Testis (tissue), 3 donors: ENCODE measurements around the gene CHRNA1. TPM values are rescaled to one million over a fixed set of nuclear protein-coding genes. Genes with fewer than 3 reads are reported as not detected.

Experiments used
- DNase-seq: peaks from one replicate; pipeline ENCODE4 v3.0.0-alpha.2; 2019
- H3K27ac ChIP-seq, 2 donors: fragments of 200-600 bp; sonication (generic); one replicate each; pipeline ENCODE4 v1.5.1; 2019
- H3K27me3 ChIP-seq: fragments of 200-600 bp; sonication (generic); one replicate; pipeline ENCODE4 v1.5.1; 2019
- H3K36me3 ChIP-seq: fragments of 200-600 bp; sonication (generic); one replicate; pipeline ENCODE4 v1.5.1; 2017; ENCODE audit warnings: low read depth; ENCODE audit errors: missing control alignments
- H3K4me1 ChIP-seq: fragments of 200-600 bp; sonication (generic); one replicate; pipeline ENCODE4 v1.5.1; 2019
- H3K4me3 ChIP-seq, 2 donors: fragments of 200-600 bp; sonication (generic); one replicate each; pipeline ENCODE4 v1.5.1; 2017 to 2019
- H3K9me3 ChIP-seq: fragments of 200-600 bp; sonication (generic); one replicate; pipeline ENCODE4 v1.5.1; 2017
- POLR2A ChIP-seq: fragments of 450-650 bp; IDR thresholded peaks from one replicate; pipeline ENCODE4 v1.6.1; 2017; ENCODE audit warnings: antibody characterized with exemption, mild to moderate bottlenecking, moderate library complexity
- WGBS, 2 donors: methylation state at CpG; one replicate each; pipeline ENCODE4 v1.1.5; 2018; 5-methylcytosine and 5-hydroxymethylcytosine counted together
- intact Hi-C: fragments of 100-400 bp; cut with DNase I; formaldehyde crosslinking; loops from one replicate; pipeline ENCODE4 v1.15.1; 2023; ENCODE audit warnings: low total_unique reads
- polyA plus RNA-seq: library from polyadenylated mRNA; stranded (reverse); fragments of 350-450 nt; fragmentation: Illumina TruSeq; extraction: RNeasy Lipid Tissue Mini Kit (QIAGEN cat#74804); gene quantifications from one replicate; pipeline ENCODE4 v1.2.3, GENCODE V29; 2014; ENCODE audit warnings: low read depth, low replicate concordance; ENCODE audit not compliant: insufficient read depth
- total RNA-seq, 2 donors: library from RNA; depleted of rRNA; stranded (reverse); fragments of >200 nt; gene quantifications; one replicate each; pipeline ENCODE4 v1.2.3, GENCODE V29; 2016
- TF ChIP-seq, protein P1 (sequence below), 3 experiments: fragments of 450-650 bp in 2 of 3; fragments of 200-600 bp in 1 of 3; sonication (generic) in 1 of 3; IDR thresholded peaks; one replicate each; pipeline ENCODE4 v1.5.1; 2016 to 2019; ENCODE audit warnings: antibody characterized with exemption in 3 of 3, mild to moderate bottlenecking in 2 of 3, moderate library complexity in 1 of 3

The CHRNA1 gene
- total and polyA plus RNA-seq, 3 donors from 2014 or later: 0.25 to 2.7 (median 1.2) TPM

DNA sequence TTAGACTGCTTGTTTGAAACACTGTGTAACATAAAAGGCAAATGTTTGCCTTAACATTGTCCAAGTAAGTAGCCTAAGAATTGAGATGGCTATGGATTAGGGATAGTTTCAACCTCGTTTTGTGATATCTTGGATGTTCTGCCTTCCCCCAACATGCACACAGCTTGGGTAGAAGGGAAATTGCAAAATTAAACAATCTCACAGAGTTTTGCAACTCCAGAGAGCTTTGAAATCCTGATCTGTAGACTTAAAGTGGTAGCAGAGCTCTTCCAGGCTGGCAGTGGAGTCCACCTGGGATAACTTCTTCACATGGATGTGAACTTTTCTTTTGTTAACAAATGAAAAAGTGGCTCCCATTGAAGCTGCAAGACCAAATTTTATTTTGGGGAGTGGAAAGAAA lies 59.6 kb downstream of the CHRNA1 start:
- intact Hi-C loops: no loop called here
- Histone ChIP-seq H3K4me1 (no peaks in the 10 kb centered on the region), H3K27me3 (no peaks in the 10 kb centered on the region), H3K27ac (no peak overlapping the region), H3K36me3 (no peaks in the 10 kb centered on the region), H3K9me3 (no peaks in the 10 kb centered on the region), H3K4me3 (no peak overlapping the region)
- no peak for TF ChIP-seq POLR2A
- TF ChIP-seq, protein P1, sequence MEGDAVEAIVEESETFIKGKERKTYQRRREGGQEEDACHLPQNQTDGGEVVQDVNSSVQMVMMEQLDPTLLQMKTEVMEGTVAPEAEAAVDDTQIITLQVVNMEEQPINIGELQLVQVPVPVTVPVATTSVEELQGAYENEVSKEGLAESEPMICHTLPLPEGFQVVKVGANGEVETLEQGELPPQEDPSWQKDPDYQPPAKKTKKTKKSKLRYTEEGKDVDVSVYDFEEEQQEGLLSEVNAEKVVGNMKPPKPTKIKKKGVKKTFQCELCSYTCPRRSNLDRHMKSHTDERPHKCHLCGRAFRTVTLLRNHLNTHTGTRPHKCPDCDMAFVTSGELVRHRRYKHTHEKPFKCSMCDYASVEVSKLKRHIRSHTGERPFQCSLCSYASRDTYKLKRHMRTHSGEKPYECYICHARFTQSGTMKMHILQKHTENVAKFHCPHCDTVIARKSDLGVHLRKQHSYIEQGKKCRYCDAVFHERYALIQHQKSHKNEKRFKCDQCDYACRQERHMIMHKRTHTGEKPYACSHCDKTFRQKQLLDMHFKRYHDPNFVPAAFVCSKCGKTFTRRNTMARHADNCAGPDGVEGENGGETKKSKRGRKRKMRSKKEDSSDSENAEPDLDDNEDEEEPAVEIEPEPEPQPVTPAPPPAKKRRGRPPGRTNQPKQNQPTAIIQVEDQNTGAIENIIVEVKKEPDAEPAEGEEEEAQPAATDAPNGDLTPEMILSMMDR (IDR thresholded peaks at IDR 0.05): no peak
- no peak for DNase-seq
- 48 to 61% methylated on average over 1 of the region's 1 CpG for WGBS, 2 donors

DNA sequence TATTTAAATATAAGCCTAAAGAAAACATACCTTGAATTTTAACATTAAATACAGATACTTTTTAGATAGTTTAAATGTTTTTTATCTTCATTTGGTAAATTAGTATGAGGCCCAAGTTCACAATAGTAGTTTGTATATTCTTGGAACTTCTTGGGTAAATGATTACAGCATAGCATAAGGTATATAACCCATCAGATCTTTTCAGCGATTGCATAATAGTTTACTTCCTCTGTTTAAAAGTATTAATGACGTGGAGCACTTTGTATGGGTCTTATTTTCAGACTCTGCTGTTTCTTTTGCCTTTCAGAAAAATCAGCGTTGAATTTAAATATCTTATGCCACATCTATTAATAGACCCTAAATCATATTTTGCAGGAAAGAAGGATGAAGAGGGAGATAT lies 60.2 kb downstream of the CHRNA1 start:
- Histone ChIP-seq H3K36me3 (no peaks in the 10 kb centered on the region), H3K9me3 (no peaks in the 10 kb centered on the region), H3K27ac (no peak overlapping the region), H3K4me3 (no peak overlapping the region), H3K4me1 (no peaks in the 10 kb centered on the region), H3K27me3 (no peaks in the 10 kb centered on the region)
- 81 to 86% methylated on average over 3 of the region's 3 CpGs for WGBS, 2 donors
- intact Hi-C loops: no loop called here
- DNase-seq: no peak
- TF ChIP-seq POLR2A: no peak
- TF ChIP-seq, protein P1 (IDR thresholded peaks at IDR 0.05): no peak

DNA sequence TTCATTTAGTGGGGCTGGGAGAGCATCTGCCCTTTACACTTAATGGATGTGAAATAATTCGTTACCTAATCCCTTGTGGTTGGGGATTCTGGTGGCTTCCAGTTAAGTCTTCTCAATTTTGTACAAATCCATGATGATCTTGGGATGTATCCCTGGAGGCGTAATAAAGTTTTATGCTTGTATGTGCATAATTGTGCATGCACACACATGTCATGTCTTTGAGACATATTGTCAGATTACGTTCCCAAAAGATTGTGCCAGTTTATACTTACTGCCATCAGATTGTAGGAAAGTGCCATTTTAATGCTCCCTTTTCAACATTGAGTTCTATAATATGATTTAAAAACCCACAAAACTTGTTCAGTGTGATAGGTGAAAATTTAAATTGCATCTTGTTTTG lies 60.8 kb downstream of the CHRNA1 start:
- WGBS, 2 donors: 77 to 95% methylated on average over 3 of the region's 3 CpGs

DNA sequence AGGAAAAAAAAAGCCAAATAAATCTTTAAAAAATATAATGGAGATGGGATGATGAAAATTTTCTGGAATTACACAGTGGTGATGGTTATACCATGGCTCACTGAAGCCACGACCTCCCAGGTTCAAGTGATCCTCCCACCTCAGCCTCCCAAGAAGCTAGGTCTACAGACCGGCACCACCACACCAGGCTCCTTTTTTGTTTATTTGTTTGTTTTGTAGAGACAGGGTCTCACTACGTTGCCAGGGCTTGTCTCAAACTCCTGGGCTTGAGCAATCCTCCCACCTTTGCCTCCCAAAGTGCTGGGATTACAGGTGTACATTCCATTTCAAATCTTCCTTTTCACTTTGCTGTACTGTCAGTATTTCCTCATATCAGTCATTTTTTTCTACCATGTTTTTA lies 61.7 kb downstream of the CHRNA1 start:
- 79 to 83% methylated on average over 3 of the region's 3 CpGs for WGBS, 2 donors
- no peaks in the 10 kb centered on the region for H3K9me3 ChIP-seq
- intact Hi-C loops: no loop called here

More for the DNA sequence above, 60.8 kb downstream of the CHRNA1 start:
- intact Hi-C loops: no loop called here
- H3K27ac ChIP-seq: no peak overlapping the region
- H3K36me3 ChIP-seq: no peaks in the 10 kb centered on the region
- H3K27me3 ChIP-seq: no peaks in the 10 kb centered on the region
- H3K4me1 ChIP-seq: no peaks in the 10 kb centered on the region
- DNase-seq: no peak
- no peak for TF ChIP-seq POLR2A
- TF ChIP-seq, protein P1 (IDR thresholded peaks at IDR 0.05): no peak
- H3K9me3 ChIP-seq: no peaks in the 10 kb centered on the region
- H3K4me3 ChIP-seq: no peak overlapping the region

More for the DNA sequence above, 61.7 kb downstream of the CHRNA1 start:
- no peaks in the 10 kb centered on the region for H3K36me3 ChIP-seq
- H3K4me3 ChIP-seq: no peak overlapping the region
- H3K27ac ChIP-seq: no peak overlapping the region
- H3K4me1 ChIP-seq: no peaks in the 10 kb centered on the region
- no peak for DNase-seq
- H3K27me3 ChIP-seq: no peaks in the 10 kb centered on the region
- no peak for TF ChIP-seq POLR2A
- TF ChIP-seq, protein P1 (IDR thresholded peaks at IDR 0.05): no peak
